ENCODE measurements around the gene ZSWIM3. TPM values are rescaled to one million over a fixed set of nuclear protein-coding genes. Genes with fewer than 3 reads are reported as not detected.
A peak's percentile ranks its signal among the peaks of the same experiment; 100 is the strongest.
"Not testable (repeated sequence)": the region's sequence is repeated elsewhere in the genome, so short reads cannot be mapped to it uniquely, and the experiment has no call there.

ZSWIM3 gene
- polyA plus RNA-seq, 1 donor from 2014 or later = 3.0 TPM

GRCh38 chr20:45898285-45898684 lies 40.9 kb downstream of the ZSWIM3 start:
- Mint-ChIP-seq H3K27me3 (no peaks in the 10 kb centered on the region), H3K4me1 (peaks cover 9 to 14% (median 12%) of the 10 kb centered on the region in 3 donors), H3K36me3 (no peaks in the 10 kb centered on the region), H3K27ac (no peak overlapping the region), H3K9me3 (no peaks in the 10 kb centered on the region), H3K4me3 (no peak overlapping the region)

GRCh38 chr20:45899046-45899835 lies 41.8 kb downstream of the ZSWIM3 start:
- H3K27ac Mint-ChIP-seq = no peak overlapping the region
- H3K36me3 Mint-ChIP-seq = no peaks in the 10 kb centered on the region
- H3K27me3 Mint-ChIP-seq = no peaks in the 10 kb centered on the region
- H3K4me1 Mint-ChIP-seq = peaks cover 10 to 12% (median 11%) of the 10 kb centered on the region in 3 donors
- H3K9me3 Mint-ChIP-seq = no peaks in the 10 kb centered on the region
- H3K4me3 Mint-ChIP-seq = no peak overlapping the region

- not testable (repeated sequence) for H3K4me3 Mint-ChIP-seq, H3K27ac Mint-ChIP-seq, H3K36me3 Mint-ChIP-seq, H3K27me3 Mint-ChIP-seq, H3K9me3 Mint-ChIP-seq
- peaks cover 10 to 12% (median 11%) of the 10 kb centered on the region in 3 donors for H3K4me1 Mint-ChIP-seq
Measured at GRCh38 chr20:45901332-45901731, 43.9 kb downstream of the ZSWIM3 start.

GRCh38 chr20:45902199-45902701 lies 44.8 kb downstream of the ZSWIM3 start:
- no peaks in the 10 kb centered on the region for H3K9me3 Mint-ChIP-seq
- H3K27ac Mint-ChIP-seq = peak overlapping the region in 1 of 3 donors; percentile 59
- peaks cover 10 to 12% (median 12%) of the 10 kb centered on the region in 3 donors for H3K4me1 Mint-ChIP-seq
- peak overlapping the region in 1 of 4 donors; percentile 67 for H3K4me3 Mint-ChIP-seq
- H3K36me3 Mint-ChIP-seq = no peaks in the 10 kb centered on the region
- no peaks in the 10 kb centered on the region for H3K27me3 Mint-ChIP-seq

GRCh38 chr20:45904583-45905504 lies 47.4 kb downstream of the ZSWIM3 start:
- peaks cover 10 to 17% (median 12%) of the 10 kb centered on the region in 3 donors for H3K4me1 Mint-ChIP-seq
- H3K9me3 Mint-ChIP-seq = no peaks in the 10 kb centered on the region
- peaks cover 5% of the 10 kb centered on the region for H3K36me3 Mint-ChIP-seq
- peak overlapping the region in 1 of 3 donors; percentile 74 for H3K27ac Mint-ChIP-seq
- H3K4me3 Mint-ChIP-seq = peak overlapping the region in 1 of 4 donors; percentile 75
- H3K27me3 Mint-ChIP-seq = no peaks in the 10 kb centered on the region

GRCh38 chr20:45905505-45906079 lies 48.2 kb downstream of the ZSWIM3 start:
- Mint-ChIP-seq H3K27me3 (no peaks in the 10 kb centered on the region), H3K27ac (no peak overlapping the region), H3K36me3 (peaks cover 5% of the 10 kb centered on the region), H3K4me1 (peaks cover 11 to 18% (median 12%) of the 10 kb centered on the region in 3 donors), H3K9me3 (no peaks in the 10 kb centered on the region), H3K4me3 (no peak overlapping the region)

GRCh38 chr20:45907219-45907948 lies 50.0 kb downstream of the ZSWIM3 start:
- peaks cover 11 to 20% (median 14%) of the 10 kb centered on the region in 3 donors for H3K4me1 Mint-ChIP-seq
- peaks cover 5% of the 10 kb centered on the region for H3K36me3 Mint-ChIP-seq
- H3K4me3 Mint-ChIP-seq = peak overlapping the region in 1 of 4 donors; percentile 47
- peaks cover 0 to 1% (median 0%) of the 10 kb centered on the region in 3 donors for H3K9me3 Mint-ChIP-seq
- peaks cover 2% of the 10 kb centered on the region for H3K27me3 Mint-ChIP-seq
- H3K27ac Mint-ChIP-seq = no peak overlapping the region

DNA sequence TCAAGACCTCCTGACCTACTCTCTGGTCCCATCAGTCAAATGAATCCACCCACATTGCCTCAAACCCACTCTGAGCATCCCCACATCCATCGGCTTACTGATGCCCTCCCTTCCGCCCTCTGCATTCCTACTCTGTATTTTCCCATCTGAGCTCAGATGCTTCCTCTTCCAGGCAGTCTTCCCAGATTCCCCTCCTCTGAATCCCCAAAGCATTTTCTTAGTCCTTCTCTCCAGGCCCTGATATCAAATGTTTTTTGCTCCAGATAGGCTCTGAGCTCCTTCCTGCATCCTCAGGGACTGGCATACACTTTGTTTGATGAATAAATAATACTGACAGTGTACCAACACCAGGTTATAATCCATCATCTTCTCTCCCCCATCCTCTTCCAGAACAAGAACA lies 50.7 kb downstream of the ZSWIM3 start:
- H3K4me1 Mint-ChIP-seq = peaks cover 5 to 16% (median 11%) of the 10 kb centered on the region in 3 donors

GRCh38 chr20:45909336-45909808 lies 52.0 kb downstream of the ZSWIM3 start:
- peaks cover 0 to 14% (median 11%) of the 10 kb centered on the region in 3 donors for H3K4me1 Mint-ChIP-seq
- peaks cover 0 to 1% (median 0%) of the 10 kb centered on the region in 3 donors for H3K9me3 Mint-ChIP-seq
- peaks cover 4% of the 10 kb centered on the region for H3K27me3 Mint-ChIP-seq
- peaks cover 5% of the 10 kb centered on the region for H3K36me3 Mint-ChIP-seq
- H3K4me3 Mint-ChIP-seq = no peak overlapping the region
- no peak overlapping the region for H3K27ac Mint-ChIP-seq

More for the DNA sequence above, 50.7 kb downstream of the ZSWIM3 start:
- Mint-ChIP-seq H3K27me3 (peaks cover 3% of the 10 kb centered on the region), H3K27ac (peak overlapping the region in 2 of 3 donors; percentile 46 to 62), H3K9me3 (peaks cover 0 to 1% (median 0%) of the 10 kb centered on the region in 3 donors), H3K4me3 (no peak overlapping the region), H3K36me3 (peaks cover 5% of the 10 kb centered on the region)

GRCh38 chr20:45909817-45910669 lies 52.6 kb downstream of the ZSWIM3 start:
- H3K27me3 Mint-ChIP-seq = peaks cover 4% of the 10 kb centered on the region
- peaks cover 0 to 14% (median 11%) of the 10 kb centered on the region in 3 donors for H3K4me1 Mint-ChIP-seq
- H3K36me3 Mint-ChIP-seq = peaks cover 5% of the 10 kb centered on the region
- peak overlapping the region in 1 of 3 donors; percentile 65 for H3K27ac Mint-ChIP-seq
- H3K9me3 Mint-ChIP-seq = peaks cover 0 to 1% (median 0%) of the 10 kb centered on the region in 3 donors
- H3K4me3 Mint-ChIP-seq = peak overlapping the region; percentile 73 to 97 (median 92)

- Mint-ChIP-seq H3K4me3 (peak overlapping the region; percentile 73 to 97 (median 92)), H3K27me3 (peaks cover 4% of the 10 kb centered on the region), H3K4me1 (peaks cover 0 to 14% (median 11%) of the 10 kb centered on the region in 3 donors), H3K9me3 (peaks cover 0 to 1% (median 0%) of the 10 kb centered on the region in 3 donors), H3K27ac (peak overlapping the region; percentile 1 to 65 (median 46)), H3K36me3 (peaks cover 5% of the 10 kb centered on the region)
Measured at GRCh38 chr20:45910670-45911485, 53.5 kb downstream of the ZSWIM3 start.

- H3K27me3 Mint-ChIP-seq = peaks cover 9% of the 10 kb centered on the region
- H3K27ac Mint-ChIP-seq = peak within 1 kb of the TSS; percentile 1 to 65 (median 53)
- H3K4me1 Mint-ChIP-seq = peaks cover 0 to 14% (median 11%) of the 10 kb centered on the region in 3 donors
- peaks cover 5% of the 10 kb centered on the region for H3K36me3 Mint-ChIP-seq
- peaks cover 0 to 1% (median 0%) of the 10 kb centered on the region in 3 donors for H3K9me3 Mint-ChIP-seq
- peak within 1 kb of the TSS; percentile 73 to 97 (median 92) for H3K4me3 Mint-ChIP-seq
Measured at GRCh38 chr20:45911486-45912343, 54.3 kb downstream of the ZSWIM3 start, which contains the start of gene PLTP. PLTP (minus strand) TSS chr20:45912155; CDS start chr20:45911452, 703 bp downstream.
